ENCODE results near the gene NHS.

- no peak for TF ChIP-seq CTCF (IDR thresholded peaks at IDR 0.05)
- TF ChIP-seq POLR2A (IDR thresholded peaks at IDR 0.05; ENCODE audit: low read depth) = no peak
- TF ChIP-seq EP300 (IDR thresholded peaks at IDR 0.05) = no peak
Measured at GRCh38 chrX:17567187-17567586, 192.2 kb downstream of the NHS start.

Measured in esophagus muscularis mucosa (tissue), 4 donors.